Activated CD8-positive, alpha-beta T cell treated with anti-CD3 and anti-CD28 coated beads, Interleukin-2, amount 10 ng/mL, durations not matched to agents 7 days and 5 days (primary cell): Measurements from ENCODE around the gene SLC66A3. TPM values are rescaled to one million over a fixed set of nuclear protein-coding genes. Genes with fewer than 3 reads are reported as not detected.

Source experiments
- ATAC-seq: fragments of 150-1000 bp; cut with Tn5 transposase; one replicate; pipeline ENCODE4 v1.10.0; 2021; ENCODE audit warnings: moderate library complexity
- CTCF ChIA-PET: fragments of 350-600 bp; sonication (Branson Sonifier 250); formaldehyde crosslinking; loops from one replicate; lab custom pipeline; 2021; ENCODE audit warnings: antibody characterized with exemption; lab: Charles Lee
- POLR2A ChIA-PET: fragments of 350-600 bp; sonication (Branson Sonifier 250); formaldehyde crosslinking; loops from one replicate; lab custom pipeline; 2021; ENCODE audit warnings: antibody characterized with exemption; lab: Charles Lee
- DNase-seq: peaks from one replicate; pipeline ENCODE4 v3.0.0-alpha.2; 2020
- H3K27ac Mint-ChIP-seq: one replicate; pipeline ENCODE4 v1.8.0; 2021; ENCODE audit warnings: mild to moderate bottlenecking, mixed read lengths
- H3K27me3 Mint-ChIP-seq: one replicate; pipeline ENCODE4 v1.8.0; 2021; ENCODE audit warnings: low read depth, mixed read lengths
- H3K36me3 Mint-ChIP-seq: one replicate; pipeline ENCODE4 v1.8.0; 2021; ENCODE audit warnings: low read depth, mixed read lengths
- H3K4me1 Mint-ChIP-seq: one replicate; pipeline ENCODE4 v1.8.0; 2021; ENCODE audit warnings: low read depth, mixed read lengths
- H3K4me3 Mint-ChIP-seq: one replicate; pipeline ENCODE4 v1.8.0; 2021; ENCODE audit warnings: mild to moderate bottlenecking, mixed read lengths
- H3K9me3 Mint-ChIP-seq: one replicate; pipeline ENCODE4 v1.8.0; 2022; ENCODE audit warnings: mixed read lengths; ENCODE audit not compliant: insufficient read depth
- total RNA-seq, 2 experiments: library from RNA; stranded (reverse); gene quantifications; one replicate each; pipeline ENCODE4 v1.2.3, GENCODE V29; 2021

Gene SLC66A3
- total RNA-seq, 2 experiments from 2014 or later = 14.3 to 16.9 TPM

- Mint-ChIP-seq H3K27me3 (no peaks in the 10 kb centered on the region), H3K36me3 (peaks cover 16% of the 10 kb centered on the region), H3K9me3 (no peaks in the 10 kb centered on the region), H3K4me1 (no peaks in the 10 kb centered on the region), H3K4me3 (no peak overlapping the region), H3K27ac (no peak overlapping the region)
- ChIA-PET CTCF (interaction anchor here (1.0 to 1.7 kb wide), 2 partner anchors 91 to 557 kb away, joined by 3 to 4 read pairs; no protein-coding TSS in a partner anchor), POLR2A (no interaction called here)
- DNase-seq = no peak
- no peak for ATAC-seq
These were observed 67.6 kb downstream of the SLC66A3 start for GRCh38 chr2:11222845-11223244.

GRCh38 chr2:11224887-11225286 is 69.6 kb downstream of the SLC66A3 start:
- no peak for DNase-seq
- no peaks in the 10 kb centered on the region for H3K27me3 Mint-ChIP-seq
- ChIA-PET CTCF (interaction anchor here (0.6 to 1.5 kb wide), 4 partner anchors 10 to 529 kb away, joined by 3 read pairs; no protein-coding TSS in a partner anchor), POLR2A (no interaction called here)
- no peaks in the 10 kb centered on the region for H3K9me3 Mint-ChIP-seq
- H3K27ac Mint-ChIP-seq = no peak overlapping the region
- no peaks in the 10 kb centered on the region for H3K4me1 Mint-ChIP-seq
- no peak for ATAC-seq
- H3K36me3 Mint-ChIP-seq = peaks cover 12% of the 10 kb centered on the region
- H3K4me3 Mint-ChIP-seq = no peak overlapping the region

GRCh38 chr2:11227595-11227994 is 72.3 kb downstream of the SLC66A3 start:
- ChIA-PET POLR2A (no interaction called here), CTCF (no interaction called here)
- Mint-ChIP-seq H3K4me1 (no peaks in the 10 kb centered on the region), H3K27me3 (no peaks in the 10 kb centered on the region), H3K36me3 (peaks cover 7% of the 10 kb centered on the region), H3K9me3 (no peaks in the 10 kb centered on the region), H3K27ac (no peak overlapping the region), H3K4me3 (no peak overlapping the region)
- no peak for ATAC-seq
- DNase-seq = no peak

Other genes starting within 250 kb of the SLC66A3 start
- not detected for gene KCNF1, start 243.5 kb upstream of the SLC66A3 start, total RNA-seq
- 10 to 100 TPM; 14.0 to 14.6 TPM for gene ROCK2, start 189.2 kb downstream of the SLC66A3 start, total RNA-seq